Stimulated activated CD4-positive, alpha-beta T cell treated with anti-CD3 and anti-CD28 coated beads, Interleukin-12 subunit alpha, Interleukin-12 subunit beta, amount 100 ng/mL, for 4 hours (primary cell): Measurements from ENCODE around the gene PTPRB.

Source experiments
- DNase-seq: peaks from one replicate; pipeline ENCODE4 v3.0.0-alpha.2; 2020

PTPRB gene

DNA sequence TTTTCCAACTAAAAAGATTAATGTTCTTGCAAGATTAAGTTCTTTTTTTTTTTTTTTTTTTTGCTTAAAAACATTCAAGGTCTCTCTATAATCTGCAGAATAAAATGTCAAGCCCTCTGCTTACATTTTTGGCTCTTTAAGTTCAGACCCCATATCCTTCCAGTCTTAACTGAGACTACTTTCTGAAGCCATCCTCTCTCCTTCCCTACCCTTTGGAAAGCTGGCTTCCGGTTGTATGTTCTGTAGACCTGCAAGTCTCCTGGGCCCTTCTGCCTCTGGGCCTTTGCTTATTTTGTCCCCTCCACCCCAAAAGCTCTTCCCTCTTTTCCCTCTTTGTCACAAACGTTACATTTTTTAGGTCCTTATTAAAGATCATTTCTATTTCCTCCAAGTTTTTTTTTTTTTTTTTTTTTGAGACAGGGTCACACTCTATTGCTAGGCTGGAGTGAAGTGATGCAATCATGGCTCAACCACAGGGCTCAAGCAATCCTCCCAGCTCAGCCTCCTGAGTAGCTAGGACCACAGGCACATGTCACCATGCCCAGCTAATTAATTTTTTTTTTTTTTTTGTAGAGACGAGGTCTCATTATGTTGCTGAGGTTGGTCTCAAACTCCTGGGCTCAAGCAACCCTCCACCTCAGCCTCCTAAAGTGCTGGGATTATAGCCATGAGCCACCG lies 46.5 kb downstream of the PTPRB start:
- DNase-seq, result no peak

DNA sequence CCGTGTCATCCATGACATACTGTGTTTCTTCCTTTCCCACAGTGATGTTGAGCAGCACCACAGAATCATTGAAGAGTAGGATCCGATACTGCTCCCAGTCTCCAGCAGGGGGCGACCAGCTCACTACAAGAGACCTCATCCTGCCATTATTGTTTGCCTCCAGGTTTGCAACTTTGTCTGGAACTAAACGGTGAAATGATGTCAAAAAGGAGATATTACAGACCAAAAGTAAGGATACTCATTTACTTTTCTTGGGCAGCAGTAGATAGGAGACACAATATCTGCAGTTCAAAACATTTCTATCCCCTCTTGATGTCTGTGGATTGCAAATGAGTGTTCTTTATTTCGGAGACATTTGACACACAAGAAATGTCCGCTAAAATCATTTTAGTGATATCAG lies 47.2 kb downstream of the PTPRB start:
- DNase-seq, result peak; percentile 42

DNA sequence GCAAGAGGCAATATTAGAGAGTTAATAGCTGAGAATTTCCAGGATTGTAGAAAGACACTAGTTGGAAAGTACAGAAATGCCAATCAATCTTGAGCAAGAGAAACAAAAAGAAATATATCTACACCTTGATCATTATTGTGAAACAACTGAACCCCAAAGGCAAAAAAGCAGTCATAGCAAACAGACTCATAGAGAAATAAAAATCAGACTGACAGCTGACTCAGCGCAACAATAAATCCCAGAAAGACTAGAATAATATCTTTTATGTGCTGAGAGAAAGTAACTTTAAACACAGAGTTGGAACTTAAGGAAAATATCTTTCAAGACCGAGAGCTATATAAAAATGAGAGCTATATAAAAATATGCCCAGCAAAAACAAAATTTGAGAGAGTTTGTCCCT lies 52.9 kb downstream of the PTPRB start:
- no peak for DNase-seq

DNA sequence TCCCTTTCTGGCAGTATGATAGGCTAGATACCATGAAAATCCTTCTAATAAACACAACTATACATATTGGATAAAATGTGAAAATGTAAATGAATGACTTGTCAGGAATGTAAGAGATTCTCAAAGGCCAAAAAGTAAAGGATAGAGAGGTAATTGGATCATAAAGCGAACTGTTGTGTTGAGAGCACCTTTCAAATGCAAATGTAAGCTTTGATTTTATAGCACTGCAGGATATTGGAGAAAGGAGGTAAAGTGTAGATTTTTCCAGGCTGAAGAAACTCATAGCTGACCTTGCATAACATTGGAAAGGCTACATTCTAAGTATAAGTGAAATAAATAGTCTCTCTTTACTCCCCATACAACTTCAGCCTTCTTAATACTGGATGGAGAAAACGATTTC lies 54.0 kb downstream of the PTPRB start:
- DNase-seq, result no peak

DNA sequence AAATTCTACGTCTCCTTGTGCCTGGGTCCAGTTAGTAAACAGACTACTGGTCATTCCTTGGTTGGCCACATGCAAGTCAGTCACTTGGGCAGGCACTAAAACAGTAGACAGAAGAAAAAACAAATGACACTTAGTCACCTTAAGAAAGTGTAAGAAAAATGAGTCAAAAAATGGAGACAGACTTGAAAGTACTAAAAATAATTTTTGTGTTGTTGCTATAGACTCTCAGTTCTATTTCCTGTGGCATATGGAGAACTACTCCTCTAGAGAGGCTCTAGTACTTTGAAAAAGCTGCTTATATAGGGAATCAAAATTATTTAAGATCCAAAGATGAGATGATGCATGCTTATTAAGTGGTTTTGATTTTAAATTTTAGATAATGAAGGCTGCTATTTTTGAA lies 56.0 kb downstream of the PTPRB start:
- DNase-seq, result no peak

DNA sequence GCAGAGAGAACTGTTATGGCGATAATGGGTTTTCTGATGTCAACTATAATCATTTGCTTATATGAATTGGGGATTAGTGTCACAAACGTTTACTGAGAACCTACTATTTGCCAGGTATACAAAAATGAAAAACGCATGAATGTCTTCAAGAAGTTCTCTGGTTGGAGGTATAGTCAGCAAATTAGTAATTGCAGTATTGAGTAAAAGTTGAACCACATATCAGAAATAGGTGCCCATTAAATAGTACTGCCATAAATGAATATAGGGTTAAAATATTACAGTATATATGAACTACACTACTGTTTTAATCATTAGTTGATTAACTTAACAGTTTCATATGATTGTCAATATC lies 60.0 kb downstream of the PTPRB start:
- DNase-seq, result no peak

DNA sequence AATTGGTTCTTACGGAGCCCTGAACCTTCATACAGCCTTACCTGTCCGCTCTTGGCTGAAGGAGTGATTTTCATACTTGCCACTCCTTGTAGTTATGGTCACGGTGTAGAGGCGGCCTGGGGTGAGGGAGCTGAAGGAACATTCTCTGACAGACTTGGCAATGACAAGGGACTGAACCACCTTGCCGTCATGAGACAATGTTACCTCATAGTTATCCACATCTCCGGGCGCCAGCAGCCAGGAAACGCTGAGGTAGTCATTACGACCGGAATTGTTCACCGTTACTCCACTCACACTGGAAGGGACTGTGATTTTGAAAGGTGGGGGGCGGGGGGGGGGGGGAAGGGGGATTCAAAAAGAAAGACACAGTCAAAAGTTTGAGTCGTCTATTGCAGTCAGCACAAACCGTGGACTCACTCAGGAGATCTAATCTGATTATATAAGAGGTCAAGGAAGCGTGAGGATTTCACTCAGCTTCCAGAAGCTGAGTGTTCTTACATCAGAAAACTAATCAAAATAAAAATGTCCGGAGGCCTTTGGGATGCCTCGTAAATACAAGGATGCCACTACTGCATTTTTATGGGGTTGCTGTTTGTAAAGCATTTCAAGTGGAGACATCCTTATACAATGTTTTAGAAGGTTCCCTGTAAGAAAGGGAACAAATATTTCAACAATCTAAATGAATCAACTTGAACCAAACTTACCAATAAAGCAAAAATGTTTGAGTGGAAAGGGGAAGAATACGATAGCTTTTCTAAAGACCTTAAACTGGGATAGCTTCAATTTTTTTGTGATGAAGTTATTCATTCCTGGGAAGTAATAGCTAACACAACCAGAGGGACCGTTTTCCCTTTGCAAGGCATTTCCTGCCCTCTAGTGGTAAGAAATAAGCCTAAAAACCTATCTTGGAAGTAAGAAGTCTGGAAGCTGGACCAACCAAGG lies 60.6 kb downstream of the PTPRB start:
- DNase-seq, result no peak

DNA sequence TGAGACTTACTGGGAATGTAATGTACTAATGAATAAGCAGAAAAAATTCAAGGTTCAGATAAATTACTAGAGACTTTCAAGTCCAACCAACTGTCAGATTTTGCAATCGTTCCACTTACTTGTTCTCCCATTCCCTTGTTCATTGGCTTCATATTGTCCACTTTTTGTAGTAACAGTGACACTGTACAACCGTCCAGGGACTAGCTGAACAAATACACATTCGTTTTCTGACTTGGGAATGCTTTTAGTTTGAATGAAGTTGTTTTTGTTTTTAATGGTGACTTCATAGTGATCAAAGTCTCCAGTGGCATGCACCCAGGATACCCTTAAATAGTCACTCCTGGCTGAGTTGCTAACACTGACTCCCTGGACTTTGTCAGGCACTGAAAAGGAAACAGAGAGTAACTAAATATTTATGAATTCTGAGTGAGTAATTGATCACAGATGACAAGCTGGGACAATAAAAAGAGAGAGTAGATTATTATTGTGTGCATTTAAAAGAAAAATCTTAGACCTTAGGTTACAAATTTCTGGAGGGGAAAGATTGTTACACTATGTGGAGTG lies 65.4 kb downstream of the PTPRB start:
- DNase-seq, result no peak

DNA sequence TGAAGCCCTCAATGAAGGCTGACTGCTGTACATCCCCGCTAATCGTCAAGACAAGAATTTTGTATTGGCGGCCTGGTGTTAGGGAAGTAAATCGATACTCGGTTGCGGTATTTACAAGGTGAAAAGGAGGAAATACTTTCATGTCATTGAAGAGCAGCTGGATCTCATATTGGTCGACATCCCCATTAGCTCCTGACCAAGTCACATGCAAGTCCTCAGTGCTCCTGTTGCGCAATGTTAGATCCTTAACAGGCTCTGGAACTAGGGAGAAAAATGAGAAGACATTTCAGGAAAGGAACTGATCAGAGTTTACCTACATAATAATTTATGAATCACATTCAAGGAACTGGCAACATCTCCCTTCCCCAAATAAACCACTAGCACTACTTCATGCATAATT lies 66.2 kb downstream of the PTPRB start:
- DNase-seq, result no peak

DNA sequence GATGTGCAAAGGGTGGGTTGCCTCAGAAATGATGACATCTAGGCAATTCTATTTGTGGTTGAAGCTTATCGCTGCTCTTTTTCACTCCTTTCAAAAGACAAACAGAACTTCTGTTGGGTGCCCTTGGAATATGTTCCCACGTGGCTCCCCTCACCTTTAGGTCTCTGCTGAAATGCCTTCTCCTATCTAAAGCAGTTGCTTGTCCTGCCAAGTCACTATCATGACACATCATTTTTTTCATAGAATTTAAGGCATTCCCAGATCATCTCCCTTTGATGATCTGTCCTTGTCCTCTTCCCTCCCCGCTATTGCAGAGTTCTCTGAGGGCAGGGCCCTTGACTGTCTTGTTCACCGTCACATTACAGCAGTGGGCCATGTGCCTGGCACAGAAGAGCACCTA lies 75.7 kb downstream of the PTPRB start:
- no peak for DNase-seq

DNA sequence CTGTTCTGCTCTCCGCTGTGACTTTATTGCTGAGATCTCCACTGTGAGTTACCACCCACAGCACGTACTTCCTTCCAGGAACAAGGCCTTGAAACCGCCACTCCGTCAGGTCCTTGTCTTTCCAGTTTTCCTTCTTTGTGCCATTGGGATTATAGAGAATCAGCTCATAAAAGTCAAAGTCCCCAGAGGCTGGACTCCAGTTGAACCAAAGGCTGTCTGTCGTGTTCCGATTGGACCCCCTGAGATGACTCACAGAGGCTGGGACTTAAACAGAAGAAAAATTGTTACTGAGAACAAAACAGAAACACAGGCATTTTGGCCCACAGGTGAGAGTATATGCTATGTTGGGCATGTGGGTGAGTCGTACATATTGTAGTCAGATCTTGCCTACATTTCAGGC lies 76.6 kb downstream of the PTPRB start:
- DNase-seq, result no peak

DNA sequence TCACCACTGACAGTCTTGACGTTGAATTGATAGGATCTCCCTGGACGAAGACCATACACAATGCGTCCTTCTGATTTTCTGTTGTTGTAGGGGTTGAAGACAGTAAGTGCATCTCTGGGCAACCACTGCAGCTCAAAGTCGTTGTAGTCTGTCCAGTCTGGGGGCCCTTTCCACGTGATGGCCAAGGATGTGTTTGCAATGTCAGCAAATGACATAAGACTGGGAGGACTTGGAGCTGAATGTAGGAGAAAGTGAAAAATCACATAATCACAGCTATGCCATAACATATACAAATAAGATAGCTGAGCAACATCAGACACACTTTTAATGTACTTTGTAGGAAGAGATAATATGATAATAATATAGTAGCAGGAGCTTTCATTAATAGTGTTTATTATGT lies 77.8 kb downstream of the PTPRB start:
- DNase-seq, result no peak

DNA sequence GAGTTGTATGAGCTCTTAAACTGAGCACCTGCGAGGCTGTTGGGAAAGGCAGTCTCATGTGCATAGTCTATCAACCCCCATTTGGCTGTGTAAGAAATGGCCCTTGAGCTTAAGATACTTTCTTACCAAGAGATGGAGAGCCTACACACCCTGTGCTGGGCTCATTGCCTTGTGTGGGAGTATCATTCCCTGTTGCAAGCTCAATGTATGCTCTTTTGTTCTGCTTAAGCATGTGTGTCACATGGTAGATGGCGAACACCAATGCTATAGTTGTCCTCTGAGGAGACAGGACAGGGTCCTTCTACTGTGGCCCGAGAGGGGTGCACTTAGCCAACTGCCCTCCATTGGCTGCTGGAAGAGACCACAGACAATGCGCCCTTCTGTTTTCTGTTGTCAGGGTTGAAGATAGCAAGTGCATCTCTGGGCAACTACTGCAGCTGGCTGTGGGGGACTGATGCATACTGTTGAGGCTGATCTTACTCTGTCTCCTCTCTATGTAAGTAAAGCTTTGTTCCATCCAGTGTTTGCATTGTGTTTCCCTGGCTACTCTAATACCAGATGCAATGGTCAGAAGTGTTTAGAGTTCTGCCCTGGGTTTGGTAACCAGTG lies 79.5 kb downstream of the PTPRB start:
- no peak for DNase-seq

DNA sequence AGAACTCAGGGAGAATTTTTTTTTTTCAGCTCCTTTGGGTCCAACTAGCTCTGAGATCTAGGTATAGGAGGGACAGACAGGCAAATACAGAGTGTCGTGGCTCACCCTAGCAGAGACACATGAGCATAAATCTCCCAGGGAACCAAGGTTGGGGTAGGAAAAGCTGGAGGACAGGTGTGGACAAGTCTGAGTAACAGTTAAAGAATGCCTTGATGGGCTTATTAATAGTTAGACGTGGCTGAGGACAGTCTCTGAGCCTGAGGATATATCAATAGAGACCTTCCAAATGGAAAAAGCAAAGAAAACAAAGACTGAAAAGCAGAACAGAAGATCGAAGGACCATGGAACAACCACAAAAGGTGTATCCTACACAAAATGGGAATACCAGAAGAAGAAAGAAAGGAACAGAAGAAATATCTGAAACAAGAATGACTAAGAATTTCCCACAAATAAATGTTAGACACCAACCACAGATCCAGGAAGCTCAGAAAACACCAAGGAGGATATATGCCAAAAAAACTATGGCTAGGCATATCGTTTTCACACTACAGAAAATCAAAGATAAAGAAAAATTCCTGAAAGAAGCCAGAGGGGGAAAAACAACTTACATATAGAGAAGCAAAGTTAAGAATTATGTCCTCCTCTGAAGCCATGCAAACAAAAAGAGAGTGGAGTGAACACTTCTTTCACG lies 80.9 kb downstream of the PTPRB start:
- no peak for DNase-seq

DNA sequence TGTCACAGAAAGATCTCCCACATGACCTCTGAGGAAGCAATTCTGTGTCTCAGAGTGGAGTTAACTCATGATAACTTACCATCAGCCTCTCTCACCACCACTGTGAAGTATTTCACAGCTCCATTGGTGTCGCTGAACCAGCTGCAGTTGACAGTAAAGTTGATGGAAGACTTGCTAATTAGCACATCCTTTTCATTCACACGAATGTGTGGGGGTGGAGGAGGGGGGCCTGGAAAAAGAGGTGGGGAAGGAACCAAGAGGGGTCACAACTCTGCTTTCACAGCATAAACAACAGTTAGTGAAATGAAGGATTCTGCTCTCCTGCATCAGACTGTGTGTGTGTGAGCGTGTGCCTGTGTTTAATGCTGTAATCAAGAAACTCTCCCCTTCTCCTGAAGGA lies 82.1 kb downstream of the PTPRB start:
- DNase-seq, result no peak

DNA sequence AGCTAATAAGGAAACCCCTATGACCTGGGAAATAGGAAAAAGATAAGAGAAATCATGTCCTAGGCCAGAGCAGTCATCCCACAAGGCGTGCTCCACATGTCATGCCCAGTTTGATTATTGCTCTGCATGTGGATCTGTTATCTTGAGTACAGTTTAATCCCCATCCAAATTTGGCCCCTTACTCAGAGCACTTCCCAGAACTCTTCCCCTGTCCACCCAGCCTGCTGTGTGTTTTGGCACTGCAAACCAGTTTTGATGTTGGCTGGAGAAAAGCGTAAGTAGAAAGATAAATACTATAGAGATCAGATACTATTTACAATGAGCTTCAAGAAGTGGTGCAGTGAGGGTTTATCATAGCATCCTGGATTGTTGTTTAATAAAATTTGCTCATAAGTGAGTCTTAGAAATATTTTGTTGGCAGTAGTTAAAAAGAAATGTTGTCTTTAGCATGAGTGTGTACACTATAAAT lies 83.8 kb downstream of the PTPRB start:
- no peak for DNase-seq

DNA sequence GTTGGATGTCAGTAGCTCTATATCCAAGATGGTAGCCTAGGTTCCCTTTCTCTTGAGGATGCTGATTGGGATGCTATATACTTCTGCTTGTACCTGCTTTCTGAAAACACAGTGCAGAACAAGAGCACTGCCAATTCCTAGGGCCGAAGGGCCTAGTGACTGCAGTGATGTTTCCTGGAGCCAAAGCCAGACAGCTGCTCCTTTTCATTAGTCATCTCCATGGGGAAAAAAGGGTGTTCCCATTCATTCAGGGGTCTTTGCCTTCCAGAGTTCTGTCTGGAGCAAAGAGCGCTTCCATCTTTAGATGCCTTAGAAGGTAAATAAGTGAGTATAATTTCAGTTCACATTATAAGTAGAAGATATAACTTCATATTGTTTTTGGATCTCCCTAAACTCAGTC lies 85.5 kb downstream of the PTPRB start:
- no peak for DNase-seq

DNA sequence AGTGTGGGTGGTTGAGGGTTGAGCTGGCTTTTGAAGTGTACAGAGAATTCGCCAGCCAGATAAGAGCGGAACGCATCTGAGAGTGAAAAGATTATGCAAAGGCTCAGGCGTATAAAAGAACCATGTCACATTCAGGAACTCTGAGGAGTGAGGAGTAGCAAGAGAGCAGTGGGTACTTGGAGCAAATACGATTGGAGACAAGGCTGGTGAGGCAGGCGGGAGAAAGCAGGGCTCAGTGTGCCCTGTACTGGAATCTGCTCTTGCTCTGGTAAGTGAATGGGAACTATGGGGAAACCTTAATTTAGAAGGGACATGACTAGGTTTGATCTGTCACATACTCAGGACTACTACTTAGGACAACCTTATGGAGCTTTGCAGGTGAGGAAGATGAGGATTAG lies 87.0 kb downstream of the PTPRB start:
- DNase-seq, result no peak

DNA sequence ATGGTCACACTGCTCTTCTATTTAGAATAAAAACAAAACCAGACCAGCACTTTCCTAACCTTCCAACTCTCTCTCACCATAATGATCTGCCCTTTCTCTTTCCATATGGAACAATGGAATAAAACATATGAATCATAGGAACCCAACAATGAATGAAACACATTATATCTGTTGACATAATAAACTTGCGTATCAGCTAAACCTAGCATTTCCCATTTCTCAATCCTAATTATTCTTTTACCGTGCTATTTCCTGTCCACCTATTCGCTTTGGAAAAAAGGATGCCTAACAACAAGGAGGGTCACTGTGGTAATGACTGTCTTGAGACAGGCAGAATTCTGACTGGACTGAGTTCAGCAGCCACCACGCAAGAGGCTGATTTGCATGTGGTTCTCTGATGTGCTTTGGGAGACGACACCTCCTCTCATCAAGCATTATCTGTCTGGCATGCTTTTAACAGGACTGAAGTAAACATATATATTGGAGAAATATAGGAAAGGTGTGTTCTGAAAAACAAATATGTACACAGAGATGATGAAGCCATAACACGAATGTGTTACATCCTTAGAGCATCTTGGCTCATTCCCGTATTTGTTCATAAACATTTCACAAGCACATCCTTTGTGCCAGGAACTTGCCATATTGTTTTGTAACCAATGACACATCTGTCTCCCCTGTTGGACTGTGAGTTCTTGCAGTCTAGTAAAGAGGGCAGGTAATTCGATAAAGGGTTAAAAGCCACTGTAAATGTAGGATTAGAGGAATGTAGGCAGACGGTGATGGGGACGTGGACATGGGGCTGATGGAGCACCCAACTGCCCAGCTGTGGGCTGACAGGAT lies 87.7 kb downstream of the PTPRB start:
- DNase-seq, result no peak

DNA sequence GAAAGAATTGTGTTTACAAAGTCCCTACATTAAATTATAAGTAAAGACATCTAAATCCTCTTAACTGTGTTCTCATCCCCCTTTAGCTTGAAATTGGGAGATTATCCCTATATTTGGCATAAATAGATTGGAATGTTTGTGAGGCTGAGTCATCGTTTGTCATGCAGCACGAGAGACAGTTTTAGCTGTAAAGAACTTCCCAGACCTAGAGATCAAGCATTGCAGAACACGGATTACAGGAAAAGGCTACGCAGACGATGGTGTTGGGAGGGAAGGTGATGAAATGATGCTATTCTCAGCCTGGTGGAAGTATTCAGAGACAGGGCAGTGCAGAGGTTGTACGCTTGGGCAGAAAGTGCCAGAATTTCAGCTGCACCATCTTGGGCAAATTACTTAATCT lies 93.8 kb downstream of the PTPRB start:
- no peak for DNase-seq

DNA sequence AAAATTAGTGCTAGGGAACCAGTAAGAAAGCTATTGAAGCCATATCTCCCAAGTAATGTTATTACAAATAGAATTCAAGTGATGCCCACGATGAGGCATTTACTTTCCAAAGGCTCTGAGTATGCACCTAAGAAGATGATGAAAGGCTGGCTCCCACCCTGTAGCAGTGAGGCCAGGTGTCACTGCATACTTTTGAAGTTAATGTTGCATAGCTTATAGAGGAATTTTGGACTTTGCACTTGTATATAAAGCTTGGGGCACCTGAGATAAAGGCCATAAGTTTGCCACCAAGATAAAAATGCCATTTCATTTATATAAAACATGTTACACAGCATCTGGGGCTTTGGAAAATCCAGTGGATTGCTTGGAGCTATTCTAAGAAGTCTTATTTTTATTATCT lies 96.2 kb downstream of the PTPRB start:
- no peak for DNase-seq

DNA sequence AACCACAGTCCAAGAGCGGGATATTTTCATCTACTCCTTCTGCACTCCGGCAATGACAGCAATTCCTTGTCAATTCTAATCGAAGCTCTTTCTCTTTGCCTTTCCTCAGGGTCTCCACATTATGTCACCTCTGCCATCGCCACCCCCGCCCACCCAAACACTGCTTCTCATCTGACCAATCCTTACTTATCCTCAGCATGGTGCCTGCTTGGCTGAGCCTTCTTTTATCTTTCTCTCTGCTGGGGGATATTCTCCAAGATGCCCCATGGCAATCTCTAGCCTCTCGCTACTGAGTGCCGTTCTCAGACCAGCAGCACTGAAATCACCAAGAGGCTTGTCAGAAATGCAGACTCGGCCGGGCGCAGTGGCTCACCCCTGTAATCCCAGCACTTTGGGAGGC lies 100.6 kb downstream of the PTPRB start:
- DNase-seq, result no peak
